HG03342 (cell line): Measurements from ENCODE around the gene FIBCD1.

Source experiments
- ATAC-seq: cut with Tn5 transposase; IDR thresholded peaks from one replicate; pipeline ENCODE4 v1.9.1; 2021; ENCODE audit warnings: mild to moderate bottlenecking, moderate library complexity; ENCODE audit not compliant: unreplicated experiment

Gene FIBCD1

GRCh38 chr9:130884111-130884531 is 54.9 kb downstream of the FIBCD1 start:
- ATAC-seq: no peak

GRCh38 chr9:130883479-130883878 is 55.6 kb downstream of the FIBCD1 start:
- ATAC-seq: no peak

GRCh38 chr9:130882696-130883225 is 56.3 kb downstream of the FIBCD1 start:
- no peak for ATAC-seq

GRCh38 chr9:130881516-130881915 is 57.5 kb downstream of the FIBCD1 start:
- no peak for ATAC-seq

GRCh38 chr9:130880599-130881220 is 58.3 kb downstream of the FIBCD1 start:
- no peak for ATAC-seq

GRCh38 chr9:130879863-130880411 is 59.1 kb downstream of the FIBCD1 start:
- no peak for ATAC-seq

- no peak for ATAC-seq
Observed at GRCh38 chr9:130878295-130878694, 60.8 kb downstream of the FIBCD1 start.

GRCh38 chr9:130877300-130877699 is 61.7 kb downstream of the FIBCD1 start:
- no peak for ATAC-seq

GRCh38 chr9:130874783-130875182 is 64.3 kb downstream of the FIBCD1 start:
- ATAC-seq: no peak

GRCh38 chr9:130873966-130874365 is 65.1 kb downstream of the FIBCD1 start:
- ATAC-seq: no peak

GRCh38 chr9:130872912-130873503 is 66.0 kb downstream of the FIBCD1 start:
- no peak for ATAC-seq

- no peak for ATAC-seq
Observed at GRCh38 chr9:130872508-130872907, 66.5 kb downstream of the FIBCD1 start.

- ATAC-seq: no peak
Observed at GRCh38 chr9:130872093-130872492, 67.0 kb downstream of the FIBCD1 start.

- no peak for ATAC-seq
Observed at GRCh38 chr9:130871395-130872062, 67.5 kb downstream of the FIBCD1 start.

- no peak for ATAC-seq
Observed at GRCh38 chr9:130870491-130871381, 68.3 kb downstream of the FIBCD1 start.

- ATAC-seq: no peak
Observed at GRCh38 chr9:130869250-130869649, 69.8 kb downstream of the FIBCD1 start.

- ATAC-seq: no peak
Observed at GRCh38 chr9:130868230-130868629, 70.8 kb downstream of the FIBCD1 start.

GRCh38 chr9:130867556-130867955 is 71.5 kb downstream of the FIBCD1 start:
- no peak for ATAC-seq

GRCh38 chr9:130866474-130866965 is 72.5 kb downstream of the FIBCD1 start:
- ATAC-seq: no peak

GRCh38 chr9:130865921-130866320 is 73.1 kb downstream of the FIBCD1 start:
- no peak for ATAC-seq

GRCh38 chr9:130864541-130864940 is 74.5 kb downstream of the FIBCD1 start:
- ATAC-seq: no peak
